Esophagus (tissue), 2 donors: ENCODE results near the gene SYT7. TPM values are rescaled to one million over a fixed set of nuclear protein-coding genes. Genes with fewer than 3 reads are reported as not detected.

Experiments
- H3K27ac ChIP-seq, 2 donors: one replicate each; pipeline ENCODE4 v1.5.1; 2013; ENCODE audit warnings: low read depth in 2 of 2, mild to moderate bottlenecking in 2 of 2, inconsistent platforms in 1 of 2, low read length in 1 of 2, moderate library complexity in 1 of 2
- H3K27me3 ChIP-seq, 2 donors: one replicate each; pipeline ENCODE4 v1.6.1; 2013; ENCODE audit warnings: low read length in 2 of 2, control low read depth in 1 of 2, mild to moderate bottlenecking in 1 of 2; ENCODE audit not compliant: insufficient read depth in 2 of 2, control insufficient read depth in 1 of 2
- H3K36me3 ChIP-seq, 2 donors: one replicate each; pipeline ENCODE4 v1.6.1; 2013; ENCODE audit warnings: low read length in 1 of 2; ENCODE audit not compliant: control insufficient read depth in 2 of 2, insufficient read depth in 2 of 2
- H3K4me1 ChIP-seq, 2 donors: one replicate each; pipeline ENCODE4 v1.6.1; 2013; ENCODE audit warnings: low read length in 1 of 2; ENCODE audit not compliant: control insufficient read depth in 2 of 2, insufficient read depth in 2 of 2
- H3K4me3 ChIP-seq, 2 donors: one replicate each; pipeline ENCODE4 v1.5.1; 2013; ENCODE audit warnings: low read length in 2 of 2, mild to moderate bottlenecking in 2 of 2, low read depth in 1 of 2, moderate library complexity in 1 of 2
- H3K9me3 ChIP-seq, 2 donors: one replicate each; pipeline ENCODE4 v1.6.1; 2013; ENCODE audit warnings: mild to moderate bottlenecking in 2 of 2, low read depth in 1 of 2, low read length in 1 of 2, moderate library complexity in 1 of 2; ENCODE audit not compliant: control insufficient read depth in 2 of 2, insufficient read depth in 1 of 2
- WGBS, 2 donors: extraction: QIAGEN DNeasy Blood & Tissue Kit; methylation state at CpG; one replicate each; pipeline ENCODE4 v1.1.7; 2013; 5-methylcytosine and 5-hydroxymethylcytosine counted together
- polyA plus RNA-seq, 2 donors: library from polyadenylated mRNA; stranded (reverse); fragments of 200-250 nt; gene quantifications; one replicate each; pipeline ENCODE4 v1.2.3, GENCODE V29; 2013
- donor health status: healthy with polysubstance abuse.
- donor health status: Bipolar disorder and iron deficiency.

The SYT7 gene
- polyA plus RNA-seq, 2 donors, result 1.3 to 2.2 TPM

- no peaks in the 10 kb centered on the region for H3K9me3 ChIP-seq
- H3K36me3 ChIP-seq, result peaks cover 0 to 3% of the 10 kb centered on the region in 2 donors
- H3K4me3 ChIP-seq, result no peak overlapping the region
- H3K4me1 ChIP-seq, result peaks cover 0 to 3% of the 10 kb centered on the region in 2 donors
- WGBS, 2 donors, result 61 to 71% methylated on average over 11 to 14 of the region's 14 CpGs
- no peak overlapping the region for H3K27ac ChIP-seq
- peaks cover 0 to 2% of the 10 kb centered on the region in 2 donors for H3K27me3 ChIP-seq
Observed at GRCh38 chr11:61528114-61528513, 52.8 kb downstream of the SYT7 start.

- H3K27me3 ChIP-seq, result peaks cover 0 to 2% of the 10 kb centered on the region in 2 donors
- 65 to 75% methylated on average over 20 of the region's 20 CpGs for WGBS, 2 donors
- peaks cover 0 to 3% of the 10 kb centered on the region in 2 donors for H3K36me3 ChIP-seq
- H3K4me3 ChIP-seq, result no peak overlapping the region
- no peak overlapping the region for H3K27ac ChIP-seq
- no peaks in the 10 kb centered on the region for H3K9me3 ChIP-seq
- peaks cover 0 to 3% of the 10 kb centered on the region in 2 donors for H3K4me1 ChIP-seq
Observed at GRCh38 chr11:61526956-61527731, 53.7 kb downstream of the SYT7 start.

GRCh38 chr11:61526229-61526628 is 54.6 kb downstream of the SYT7 start:
- Histone ChIP-seq H3K36me3 (peaks cover 0 to 3% of the 10 kb centered on the region in 2 donors), H3K9me3 (no peaks in the 10 kb centered on the region), H3K27me3 (peaks cover 0 to 2% of the 10 kb centered on the region in 2 donors), H3K27ac (no peak overlapping the region), H3K4me1 (peaks cover 0 to 3% of the 10 kb centered on the region in 2 donors), H3K4me3 (no peak overlapping the region)
- 85 to 91% methylated on average over 1 of the region's 1 CpG for WGBS, 2 donors

- H3K36me3 ChIP-seq, result peaks cover 0 to 3% of the 10 kb centered on the region in 2 donors
- H3K27me3 ChIP-seq, result peaks cover 0 to 2% of the 10 kb centered on the region in 2 donors
- H3K4me3 ChIP-seq, result no peak overlapping the region
- no peak overlapping the region for H3K27ac ChIP-seq
- peaks cover 0 to 1% of the 10 kb centered on the region in 2 donors for H3K4me1 ChIP-seq
- WGBS, 2 donors, result 87 to 90% methylated on average over 19 of the region's 19 CpGs
- no peaks in the 10 kb centered on the region for H3K9me3 ChIP-seq
Observed at GRCh38 chr11:61524963-61525587, 55.8 kb downstream of the SYT7 start.

- Histone ChIP-seq H3K9me3 (no peaks in the 10 kb centered on the region), H3K4me1 (peaks cover 0 to 1% of the 10 kb centered on the region in 2 donors), H3K4me3 (no peak overlapping the region), H3K27me3 (peaks cover 0 to 2% of the 10 kb centered on the region in 2 donors), H3K36me3 (peaks cover 0 to 3% of the 10 kb centered on the region in 2 donors), H3K27ac (no peak overlapping the region)
- WGBS, 2 donors, result 88 to 91% methylated on average over 12 of the region's 12 CpGs
Observed at GRCh38 chr11:61524446-61524845, 56.4 kb downstream of the SYT7 start.

GRCh38 chr11:61522881-61523280 is 58.0 kb downstream of the SYT7 start:
- Histone ChIP-seq H3K9me3 (no peaks in the 10 kb centered on the region), H3K4me3 (no peak overlapping the region), H3K4me1 (peaks cover 0 to 1% of the 10 kb centered on the region in 2 donors), H3K27ac (no peak overlapping the region), H3K36me3 (peaks cover 0 to 3% of the 10 kb centered on the region in 2 donors), H3K27me3 (peaks cover 0 to under 1% of the 10 kb centered on the region in 2 donors)
- WGBS, 2 donors, result 86 to 91% methylated on average over 15 of the region's 15 CpGs

GRCh38 chr11:61518032-61518795 is 62.7 kb downstream of the SYT7 start:
- Histone ChIP-seq H3K9me3 (no peaks in the 10 kb centered on the region), H3K36me3 (no peaks in the 10 kb centered on the region), H3K27me3 (no peaks in the 10 kb centered on the region), H3K4me1 (peaks cover 0 to 2% of the 10 kb centered on the region in 2 donors), H3K4me3 (no peak overlapping the region), H3K27ac (no peak overlapping the region)
- 84 to 87% methylated on average over 22 to 23 of the region's 23 CpGs for WGBS, 2 donors

GRCh38 chr11:61516675-61517572 is 64.0 kb downstream of the SYT7 start:
- H3K36me3 ChIP-seq, result no peaks in the 10 kb centered on the region
- no peaks in the 10 kb centered on the region for H3K27me3 ChIP-seq
- 19 to 23% methylated on average over 23 of the region's 23 CpGs for WGBS, 2 donors
- H3K4me3 ChIP-seq, result no peak overlapping the region
- peaks cover 0 to 6% of the 10 kb centered on the region in 2 donors for H3K4me1 ChIP-seq
- H3K27ac ChIP-seq, result no peak overlapping the region
- H3K9me3 ChIP-seq, result no peaks in the 10 kb centered on the region

- WGBS, 2 donors, result 29 to 31% methylated on average over 22 of the region's 22 CpGs
- Histone ChIP-seq H3K4me3 (no peak overlapping the region), H3K27ac (no peak overlapping the region), H3K27me3 (no peaks in the 10 kb centered on the region), H3K9me3 (no peaks in the 10 kb centered on the region), H3K4me1 (peaks cover 0 to 6% of the 10 kb centered on the region in 2 donors), H3K36me3 (no peaks in the 10 kb centered on the region)
Observed at GRCh38 chr11:61516191-61516590, 64.7 kb downstream of the SYT7 start.
